Measurements from ENCODE around the gene IGF2R.

GRCh38 chr6:160102956-160103824, 134.3 kb downstream of the IGF2R start:
- TF ChIP-seq CTCF (IDR thresholded peaks at IDR 0.05; ENCODE audit: low read depth, low read length), result peak; percentile 45
- no peak for TF ChIP-seq EZH2phosphoT487 (IDR thresholded peaks at IDR 0.05; ENCODE audit: low read depth)
